IMR-90 (cell line): ENCODE results near the gene SRRM3. TPM values are rescaled to one million over a fixed set of nuclear protein-coding genes. Genes with fewer than 3 reads are reported as not detected.

Experiments
- ATAC-seq: fragments of 200-7000 bp; cut with Tn5 transposase; 2 replicates; pipeline ENCODE4 v1.9.1; 2020; ENCODE audit warnings: low read depth, mild to moderate bottlenecking, moderate library complexity
- BruUV-seq: library from RNA; stranded (reverse); fragments of 400-500 nt; replicated peaks from 2 replicates; lab custom pipeline; 2021; lab: Mats Ljungman, UMichigan
- CTCF ChIA-PET: fragments of 300-600 bp; formaldehyde crosslinking; extraction: SDS; loops from one replicate; lab custom pipeline; 2021; ENCODE audit warnings: antibody characterized with exemption; lab: Yijun Ruan, JAX
- POLR2A ChIA-PET: fragments of 300-600 bp; sonication (Branson Sonifier 250); formaldehyde crosslinking; loops from one replicate; lab custom pipeline; 2022; ENCODE audit warnings: antibody characterized with exemption; ENCODE audit not compliant: unreplicated experiment; lab: Charles Lee
- DNase-seq: peaks from one replicate; pipeline ENCODE4 v3.0.0; 2013
- H2AFZ ChIP-seq: replicated peaks from 2 replicates; pipeline ENCODE3; 2013; ENCODE audit warnings: low read length, mild to moderate bottlenecking; ENCODE audit not compliant: poor library complexity
- H2AK5ac ChIP-seq: 2 replicates; pipeline ENCODE4 v1.6.1; 2013; ENCODE audit warnings: low read depth, low read length, inconsistent platforms
- H2AK9ac ChIP-seq: replicated peaks from 2 replicates; pipeline ENCODE3; 2013; ENCODE audit warnings: mild to moderate bottlenecking, low read depth, low read length, moderate library complexity; ENCODE audit not compliant: poor library complexity
- H2BK120ac ChIP-seq: 2 replicates; pipeline ENCODE4 v1.6.1; 2013; ENCODE audit warnings: low read depth, low read length, inconsistent platforms
- H2BK15ac ChIP-seq: 3 replicates; pipeline ENCODE4 v1.6.1; 2013; ENCODE audit warnings: low read depth, low read length, inconsistent platforms
- H2BK20ac ChIP-seq: 2 replicates; pipeline ENCODE4 v1.6.1; 2013; ENCODE audit warnings: low read depth, mild to moderate bottlenecking, inconsistent platforms, low read length, moderate library complexity
- H2BK5ac ChIP-seq: 2 replicates; pipeline ENCODE4 v1.6.1; 2013; ENCODE audit warnings: mild to moderate bottlenecking, low read depth, low read length, inconsistent platforms; ENCODE audit not compliant: poor library complexity, severe bottlenecking
- H3K14ac ChIP-seq: replicated peaks from 2 replicates; pipeline ENCODE4 v1.6.1; 2013; ENCODE audit warnings: low read depth, low read length, inconsistent platforms
- H3K18ac ChIP-seq: 2 replicates; pipeline ENCODE4 v1.6.1; 2013; ENCODE audit warnings: low read depth, low read length, control low read depth
- H3K23ac ChIP-seq: 2 replicates; pipeline ENCODE4 v1.6.1; 2013; ENCODE audit warnings: low read depth, low read length, inconsistent platforms
- H3K27ac ChIP-seq: 2 replicates; pipeline ENCODE4 v1.5.1; 2013; ENCODE audit warnings: mild to moderate bottlenecking, control low read depth, low read length; ENCODE audit not compliant: insufficient read depth
- H3K27me3 ChIP-seq: 2 replicates; pipeline ENCODE4 v1.6.1; 2013; ENCODE audit warnings: low read length; ENCODE audit not compliant: control insufficient read depth, insufficient read depth
- H3K36me3 ChIP-seq: 2 replicates; pipeline ENCODE4 v1.6.1; 2013; ENCODE audit warnings: low read length, mixed read lengths; ENCODE audit not compliant: control insufficient read depth, insufficient read depth
- H3K4ac ChIP-seq: 2 replicates; pipeline ENCODE4 v1.6.1; 2013; ENCODE audit warnings: low read depth, low read length, inconsistent platforms
- H3K4me1 ChIP-seq: 2 replicates; pipeline ENCODE4 v1.6.1; 2013; ENCODE audit warnings: low read length, mixed read lengths; ENCODE audit not compliant: control insufficient read depth, insufficient read depth
- H3K4me2 ChIP-seq: 2 replicates; pipeline ENCODE4 v1.6.1; 2013; ENCODE audit warnings: low read depth, mild to moderate bottlenecking, control low read depth, low read length, moderate library complexity
- H3K4me3 ChIP-seq: 2 replicates; pipeline ENCODE4 v1.5.1; 2013; ENCODE audit warnings: low read depth, mild to moderate bottlenecking, control low read depth, low read length, moderate library complexity; ENCODE audit not compliant: insufficient read depth
- H3K56ac ChIP-seq: 2 replicates; pipeline ENCODE4 v1.6.1; 2013; ENCODE audit warnings: low read length, inconsistent platforms; ENCODE audit not compliant: insufficient read depth; ENCODE audit errors: extremely low read depth
- H3K79me1 ChIP-seq, 2 experiments: 2 replicates each; pipeline ENCODE4 v1.6.1; 2013; ENCODE audit warnings: low read length in 2 of 2, inconsistent platforms in 1 of 2, low read depth in 1 of 2
- H3K9ac ChIP-seq: 2 replicates; pipeline ENCODE4 v1.6.1; 2013; ENCODE audit warnings: low read depth, low read length, control low read depth
- H3K9me1 ChIP-seq: 2 replicates; pipeline ENCODE4 v1.6.1; 2013; ENCODE audit warnings: low read length, inconsistent platforms; ENCODE audit not compliant: insufficient read depth
- H3K9me3 ChIP-seq: 2 replicates; pipeline ENCODE4 v1.6.1; 2013; ENCODE audit warnings: low read length; ENCODE audit not compliant: control insufficient read depth, insufficient read depth
- H4K20me1 ChIP-seq: 2 replicates; pipeline ENCODE4 v1.6.1; 2013; ENCODE audit warnings: low read length, inconsistent platforms; ENCODE audit not compliant: insufficient read depth
- H4K5ac ChIP-seq: 2 replicates; pipeline ENCODE4 v1.6.1; 2013; ENCODE audit warnings: mild to moderate bottlenecking, low read depth, low read length, control low read depth
- H4K8ac ChIP-seq, 2 experiments: 2 replicates each; pipeline ENCODE4 v1.6.1; 2013; ENCODE audit warnings: low read depth in 2 of 2, low read length in 2 of 2, control low read depth in 1 of 2, inconsistent platforms in 1 of 2
- H4K91ac ChIP-seq: 2 replicates; pipeline ENCODE4 v1.6.1; 2013; ENCODE audit warnings: low read depth, low read length, inconsistent platforms; ENCODE audit not compliant: insufficient read depth
- BHLHE40 ChIP-seq: fragments of 150-350 bp; IDR thresholded peaks from 2 replicates; pipeline ENCODE4 v1.6.1; 2016; ENCODE audit warnings: mild to moderate bottlenecking, low read depth, low read length
- CEBPB ChIP-seq: IDR thresholded peaks from 2 replicates; pipeline ENCODE4 v1.6.1; 2012; ENCODE audit warnings: low read depth, low read length, improper control_type of control experiment
- FOS ChIP-seq: fragments of 150-350 bp; IDR thresholded peaks from 2 replicates; pipeline ENCODE4 v1.6.1; 2016; ENCODE audit warnings: low read depth, low read length
- MAFK ChIP-seq: IDR thresholded peaks from 2 replicates; pipeline ENCODE4 v1.6.1; 2012; ENCODE audit warnings: low read depth, low read length, improper control_type of control experiment
- MAZ ChIP-seq: IDR thresholded peaks from 2 replicates; pipeline ENCODE4 v1.6.1; 2012; ENCODE audit warnings: low read depth, mild to moderate bottlenecking, low read length, improper control_type of control experiment, moderate library complexity, borderline replicate concordance
- MXI1 ChIP-seq: IDR thresholded peaks from 2 replicates; pipeline ENCODE4 v1.6.1; 2012; ENCODE audit warnings: low read depth, mild to moderate bottlenecking, low read length, moderate library complexity, borderline replicate concordance
- NFE2L2 ChIP-seq: fragments of 150-350 bp; IDR thresholded peaks from 2 replicates; pipeline ENCODE4 v1.6.1; 2016; ENCODE audit warnings: low read depth, mild to moderate bottlenecking, low read length
- POLR2A ChIP-seq: IDR thresholded peaks from 2 replicates; pipeline ENCODE4 v1.6.1; 2012; ENCODE audit warnings: mild to moderate bottlenecking, low read depth, low read length
- RAD21 ChIP-seq: IDR thresholded peaks from 2 replicates; pipeline ENCODE4 v1.6.1; 2012; ENCODE audit warnings: low read length, improper control_type of control experiment
- RCOR1 ChIP-seq: IDR thresholded peaks from 2 replicates; pipeline ENCODE4 v1.6.1; 2012; ENCODE audit warnings: mild to moderate bottlenecking, low read length, improper control_type of control experiment; ENCODE audit not compliant: insufficient replicate concordance
- RFX5 ChIP-seq: IDR thresholded peaks from 2 replicates; pipeline ENCODE4 v1.8.0; 2012; ENCODE audit warnings: low read depth, mild to moderate bottlenecking, low read length, moderate library complexity
- SMC3 ChIP-seq: fragments of 150-350 bp; IDR thresholded peaks from 2 replicates; pipeline ENCODE4 v1.6.1; 2016; ENCODE audit warnings: low read depth, mild to moderate bottlenecking, antibody characterized with exemption, low read length, moderate library complexity
- USF2 ChIP-seq: fragments of 150-350 bp; IDR thresholded peaks from 2 replicates; pipeline ENCODE4 v1.6.1; 2017; ENCODE audit warnings: mild to moderate bottlenecking, antibody characterized with exemption, low read length, low read depth
- WGBS, 2 experiments: methylation state at CpG; one replicate each; pipeline versions ENCODE4 v1.1.5 to v1.1.7; 2013; ENCODE audit warnings: missing lambda C conversion rate in 2 of 2; ENCODE audit not compliant: insufficient read length in 1 of 2; ENCODE audit errors: extremely low coverage in 2 of 2; 5-methylcytosine and 5-hydroxymethylcytosine counted together
- dilution Hi-C: fragments of 300-500 bp; cut with HindIII; formaldehyde crosslinking; loops from one replicate; pipeline ENCODE4 v1.14.3; 2018; ENCODE audit warnings: low sequenced_read_pairs; ENCODE audit not compliant: unreplicated experiment
- in situ Hi-C: fragments of 300-500 bp; cut with MboI; formaldehyde crosslinking; loops from 3 replicates; pipeline ENCODE4 v1.14.3; 2019; ENCODE audit warnings: low sequenced_read_pairs, inconsistent platforms, mixed read lengths
- intact Hi-C: fragments of 100-400 bp; cut with micrococcal nuclease; formaldehyde crosslinking; loops from 2 replicates; pipeline ENCODE4 v1.10.0; 2022
- polyA plus RNA-seq, 3 experiments: library from polyadenylated mRNA; depleted of rRNA; stranded (reverse); fragments of >200 nt; gene quantifications; 2 replicates each; pipeline ENCODE4 v1.2.3, GENCODE V29; 2012; ENCODE audit warnings: low replicate concordance in 1 of 3
- total RNA-seq: library from RNA; depleted of rRNA; stranded (reverse); fragments of >200 nt; gene quantifications from 2 replicates; pipeline ENCODE4 v1.2.3, GENCODE V29; 2012
- TF ChIP-seq, protein P1 (sequence below): conservative IDR thresholded peaks from 2 replicates; pipeline ENCODE4 v1.5.1; 2012; ENCODE audit warnings: mild to moderate bottlenecking, low read depth, low read length, improper control_type of control experiment
- TF ChIP-seq, protein P2 (sequence below): fragments of 150-350 bp; IDR thresholded peaks from 2 replicates; pipeline ENCODE4 v1.6.1; 2016; ENCODE audit warnings: low read depth, mild to moderate bottlenecking, low read length, moderate library complexity, borderline replicate concordance

SRRM3 gene
- total and polyA plus RNA-seq, 2 of the 4 experiments (the other 2 are of a cell fraction), result 0.18 to 2.5 TPM

DNA sequence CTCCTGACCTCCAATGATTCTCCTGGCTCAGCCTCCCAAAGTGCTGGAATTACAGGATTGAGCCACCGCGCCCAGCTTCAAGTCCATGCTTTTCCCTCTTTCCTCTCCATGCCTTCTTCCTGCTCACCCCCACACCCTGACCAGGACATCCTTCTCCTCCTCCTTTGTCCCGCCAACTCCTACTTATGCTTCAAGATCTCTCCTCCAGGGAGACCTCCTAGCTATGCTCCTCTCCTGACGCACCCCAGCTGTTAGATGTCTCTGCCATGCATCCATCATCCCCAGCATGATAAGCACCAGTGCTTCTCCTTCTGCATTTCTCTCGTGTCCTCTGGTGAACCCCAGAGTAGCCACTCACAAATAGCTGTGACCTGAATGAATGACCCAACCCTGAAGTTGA, 21.1 kb downstream of the SRRM3 start:
- DNase-seq (no peak), ATAC-seq (no peak)
- H2AK5ac ChIP-seq, result no peak overlapping the region
- no peak overlapping the region for H3K14ac ChIP-seq
- H2BK5ac ChIP-seq, result no peak overlapping the region
- H4K5ac ChIP-seq, result no peak overlapping the region
- no peaks in the 10 kb centered on the region for H3K9me1 ChIP-seq
- no peak overlapping the region for H2BK20ac ChIP-seq
- no peak overlapping the region for H3K27ac ChIP-seq
- in situ Hi-C loops (no loop called here), intact Hi-C loops (no loop called here), dilution Hi-C loops (no loop called here)
- H4K8ac ChIP-seq, result no peak overlapping the region
- H3K23ac ChIP-seq, result no peak overlapping the region
- H3K18ac ChIP-seq, result no peak overlapping the region
- no peak overlapping the region for H3K56ac ChIP-seq
- ChIA-PET POLR2A (no interaction called here), CTCF (no interaction called here)
- H3K4ac ChIP-seq, result no peak overlapping the region
- H4K20me1 ChIP-seq, result no peaks in the 10 kb centered on the region
- no peak overlapping the region for H2AK9ac ChIP-seq
- H3K4me3 ChIP-seq, result no peak overlapping the region
- no peak overlapping the region for H2BK120ac ChIP-seq
- WGBS, 2 experiments, result 72% methylated on average over 4 of the region's 5 CpGs; no CpG with 5 or more reads in 1 of the 2 experiments
- no peak overlapping the region for H2BK15ac ChIP-seq
- no peaks in the 10 kb centered on the region for H3K36me3 ChIP-seq
- no peak overlapping the region for H3K4me2 ChIP-seq
- H4K91ac ChIP-seq, result no peak overlapping the region
- no peak overlapping the region for H2AFZ ChIP-seq
- BruUV-seq, result no TSS peak
- peaks cover 18% of the 10 kb centered on the region for H3K27me3 ChIP-seq
- no peak for TF ChIP-seq MAFK
- TF ChIP-seq NFE2L2, result no peak
- no peak for TF ChIP-seq CEBPB
- TF ChIP-seq USF2, result no peak
- TF ChIP-seq POLR2A, result no peak
- no peak for TF ChIP-seq SMC3
- TF ChIP-seq, protein P1, sequence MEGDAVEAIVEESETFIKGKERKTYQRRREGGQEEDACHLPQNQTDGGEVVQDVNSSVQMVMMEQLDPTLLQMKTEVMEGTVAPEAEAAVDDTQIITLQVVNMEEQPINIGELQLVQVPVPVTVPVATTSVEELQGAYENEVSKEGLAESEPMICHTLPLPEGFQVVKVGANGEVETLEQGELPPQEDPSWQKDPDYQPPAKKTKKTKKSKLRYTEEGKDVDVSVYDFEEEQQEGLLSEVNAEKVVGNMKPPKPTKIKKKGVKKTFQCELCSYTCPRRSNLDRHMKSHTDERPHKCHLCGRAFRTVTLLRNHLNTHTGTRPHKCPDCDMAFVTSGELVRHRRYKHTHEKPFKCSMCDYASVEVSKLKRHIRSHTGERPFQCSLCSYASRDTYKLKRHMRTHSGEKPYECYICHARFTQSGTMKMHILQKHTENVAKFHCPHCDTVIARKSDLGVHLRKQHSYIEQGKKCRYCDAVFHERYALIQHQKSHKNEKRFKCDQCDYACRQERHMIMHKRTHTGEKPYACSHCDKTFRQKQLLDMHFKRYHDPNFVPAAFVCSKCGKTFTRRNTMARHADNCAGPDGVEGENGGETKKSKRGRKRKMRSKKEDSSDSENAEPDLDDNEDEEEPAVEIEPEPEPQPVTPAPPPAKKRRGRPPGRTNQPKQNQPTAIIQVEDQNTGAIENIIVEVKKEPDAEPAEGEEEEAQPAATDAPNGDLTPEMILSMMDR, result no peak
- no peak for TF ChIP-seq BHLHE40
- TF ChIP-seq RFX5, result no peak
- no peak for TF ChIP-seq MAZ
- TF ChIP-seq MXI1, result no peak
- TF ChIP-seq RCOR1, result no peak
- TF ChIP-seq, protein P2, sequence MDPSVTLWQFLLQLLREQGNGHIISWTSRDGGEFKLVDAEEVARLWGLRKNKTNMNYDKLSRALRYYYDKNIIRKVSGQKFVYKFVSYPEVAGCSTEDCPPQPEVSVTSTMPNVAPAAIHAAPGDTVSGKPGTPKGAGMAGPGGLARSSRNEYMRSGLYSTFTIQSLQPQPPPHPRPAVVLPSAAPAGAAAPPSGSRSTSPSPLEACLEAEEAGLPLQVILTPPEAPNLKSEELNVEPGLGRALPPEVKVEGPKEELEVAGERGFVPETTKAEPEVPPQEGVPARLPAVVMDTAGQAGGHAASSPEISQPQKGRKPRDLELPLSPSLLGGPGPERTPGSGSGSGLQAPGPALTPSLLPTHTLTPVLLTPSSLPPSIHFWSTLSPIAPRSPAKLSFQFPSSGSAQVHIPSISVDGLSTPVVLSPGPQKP, result no peak
- TF ChIP-seq FOS, result no peak
- TF ChIP-seq RAD21, result no peak
- H3K4me1 ChIP-seq, result peaks cover 2% of the 10 kb centered on the region; the same call in 1 of the 2 replicates
- H3K9me3 ChIP-seq, result no peaks in the 10 kb centered on the region
- no peak overlapping the region for H3K9ac ChIP-seq
- H3K79me1 ChIP-seq, result no peaks in the 10 kb centered on the region
